Neuronal stem cell (in vitro differentiated cells): Measurements from ENCODE around the gene CSGALNACT2.
A peak's percentile ranks its signal among the peaks of the same experiment; 100 is the strongest.

ENCODE experiments used
- DNase-seq: peaks from one replicate; pipeline ENCODE4 v3.0.0-alpha.2; 2013; ENCODE audit warnings: low spot score
- H2AFZ ChIP-seq: one replicate; pipeline ENCODE4 v1.6.1; 2013; ENCODE audit warnings: mild to moderate bottlenecking, low read length, inconsistent platforms
- H2AK5ac ChIP-seq: 2 replicates; pipeline ENCODE4 v1.6.1; 2013; ENCODE audit warnings: low read depth, mild to moderate bottlenecking, inconsistent platforms, low read length, moderate library complexity, mixed read lengths
- H2BK120ac ChIP-seq: 2 replicates; pipeline ENCODE4 v1.6.1; 2013; ENCODE audit warnings: low read depth, mild to moderate bottlenecking, inconsistent platforms, low read length, moderate library complexity, mixed read lengths
- H2BK12ac ChIP-seq: one replicate; pipeline ENCODE4 v1.6.1; 2013; ENCODE audit warnings: low read length, inconsistent platforms
- H2BK15ac ChIP-seq: 2 replicates; pipeline ENCODE4 v1.6.1; 2013; ENCODE audit warnings: mild to moderate bottlenecking, low read length, inconsistent platforms, mixed read lengths
- H2BK5ac ChIP-seq: one replicate; pipeline ENCODE4 v1.6.1; 2013; ENCODE audit warnings: inconsistent platforms, mild to moderate bottlenecking, low read length, moderate library complexity
- H3K14ac ChIP-seq: one replicate; pipeline ENCODE4 v1.6.1; 2013; ENCODE audit warnings: low read length, inconsistent platforms
- H3K18ac ChIP-seq: 2 replicates; pipeline ENCODE4 v1.6.1; 2013; ENCODE audit warnings: low read length, inconsistent platforms
- H3K23ac ChIP-seq: 2 replicates; pipeline ENCODE4 v1.6.1; 2013; ENCODE audit warnings: low read depth, mild to moderate bottlenecking, mixed read lengths, low read length, inconsistent platforms; ENCODE audit not compliant: poor library complexity
- H3K27ac ChIP-seq: replicated peaks from 3 replicates; pipeline ENCODE4 v1.5.1; 2013; ENCODE audit warnings: low read length, inconsistent platforms
- H3K27me3 ChIP-seq, 3 experiments: 2 replicates each; pipeline ENCODE4 v1.6.1; 2013; ENCODE audit warnings: low read length in 3 of 3, mild to moderate bottlenecking in 2 of 3, inconsistent platforms in 1 of 3, low read depth in 1 of 3, mixed read lengths in 1 of 3, moderate library complexity in 1 of 3; ENCODE audit not compliant: control insufficient read depth in 3 of 3, insufficient read depth in 3 of 3
- H3K36me3 ChIP-seq, 2 donors: replicated peaks in 1 of 2; 2 replicates each; pipeline ENCODE4 v1.6.1; 2013; ENCODE audit warnings: low read length in 2 of 2; ENCODE audit not compliant: control insufficient read depth in 2 of 2, insufficient read depth in 2 of 2
- H3K4ac ChIP-seq: 2 replicates; pipeline ENCODE4 v1.6.1; 2013; ENCODE audit warnings: inconsistent platforms, mild to moderate bottlenecking, low read length, moderate library complexity
- H3K4me1 ChIP-seq, 2 donors: 1 replicate in 1 of 2; 2 replicates in 1 of 2; pipeline ENCODE4 v1.6.1; 2013; ENCODE audit warnings: low read length in 2 of 2, low read depth in 1 of 2; ENCODE audit not compliant: control insufficient read depth in 2 of 2, insufficient read depth in 1 of 2
- H3K4me2 ChIP-seq: one replicate; pipeline ENCODE4 v1.6.1; 2013; ENCODE audit warnings: mild to moderate bottlenecking, low read length, inconsistent platforms; ENCODE audit not compliant: insufficient read depth, poor library complexity, severe bottlenecking
- H3K4me3 ChIP-seq, 2 donors: 2 replicates each; pipeline ENCODE4 v1.5.1; 2013; ENCODE audit warnings: low read length in 2 of 2, mild to moderate bottlenecking in 2 of 2, inconsistent platforms in 1 of 2, moderate library complexity in 1 of 2
- H3K79me1 ChIP-seq: one replicate; pipeline ENCODE4 v1.6.1; 2013; ENCODE audit warnings: low read depth, mild to moderate bottlenecking, inconsistent platforms, low read length, moderate library complexity
- H3K9ac ChIP-seq: one replicate; pipeline ENCODE4 v1.6.1; 2013; ENCODE audit warnings: mild to moderate bottlenecking, low read depth, low read length, inconsistent platforms; ENCODE audit not compliant: poor library complexity
- H3K9me3 ChIP-seq, 2 donors: replicated peaks in 1 of 2; 2 replicates each; pipeline versions ENCODE3 to v1.6.1; 2013; ENCODE audit warnings: low read length in 2 of 2, mild to moderate bottlenecking in 2 of 2, inconsistent platforms in 1 of 2, low read depth in 1 of 2, mixed read lengths in 1 of 2, moderate library complexity in 1 of 2; ENCODE audit not compliant: control insufficient read depth in 2 of 2, insufficient read depth in 1 of 2
- H4K8ac ChIP-seq: one replicate; pipeline ENCODE4 v1.6.1; 2013; ENCODE audit warnings: low read depth, mild to moderate bottlenecking, inconsistent platforms, low read length, moderate library complexity
- H4K91ac ChIP-seq: one replicate; pipeline ENCODE4 v1.6.1; 2013; ENCODE audit warnings: low read length, low read depth, mild to moderate bottlenecking, inconsistent platforms; ENCODE audit not compliant: poor library complexity
- WGBS, 2 donors: extraction: QIAGEN DNeasy Blood & Tissue Kit; methylation state at CpG; one replicate each; pipeline ENCODE4 v1.1.7; 2013; ENCODE audit warnings: missing lambda C conversion rate in 2 of 2, mixed read lengths in 1 of 2; ENCODE audit not compliant: insufficient read length in 2 of 2, insufficient replicate concordance in 1 of 2; ENCODE audit errors: extremely low coverage in 2 of 2; 5-methylcytosine and 5-hydroxymethylcytosine counted together

Gene CSGALNACT2

DNA sequence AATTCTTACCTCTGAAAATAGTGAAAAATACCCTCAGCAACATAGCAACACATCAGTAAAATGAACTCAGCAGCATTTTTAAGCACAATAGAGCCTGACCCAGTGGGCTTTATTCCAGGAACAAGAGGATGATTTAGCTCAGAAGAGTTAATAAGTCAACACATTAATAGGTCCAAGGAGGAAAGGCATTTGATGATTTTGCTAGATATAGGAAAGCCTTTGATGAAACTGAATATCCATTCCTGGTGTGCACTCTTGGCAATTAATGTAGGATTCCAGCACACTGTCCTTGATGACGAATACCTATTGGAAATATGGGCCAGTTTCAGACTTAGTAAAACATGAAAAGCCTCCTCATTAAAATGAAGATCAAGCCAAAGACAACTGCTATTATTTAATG is 86.1 kb downstream of the CSGALNACT2 start:
- H4K8ac ChIP-seq, result no peak overlapping the region

DNA sequence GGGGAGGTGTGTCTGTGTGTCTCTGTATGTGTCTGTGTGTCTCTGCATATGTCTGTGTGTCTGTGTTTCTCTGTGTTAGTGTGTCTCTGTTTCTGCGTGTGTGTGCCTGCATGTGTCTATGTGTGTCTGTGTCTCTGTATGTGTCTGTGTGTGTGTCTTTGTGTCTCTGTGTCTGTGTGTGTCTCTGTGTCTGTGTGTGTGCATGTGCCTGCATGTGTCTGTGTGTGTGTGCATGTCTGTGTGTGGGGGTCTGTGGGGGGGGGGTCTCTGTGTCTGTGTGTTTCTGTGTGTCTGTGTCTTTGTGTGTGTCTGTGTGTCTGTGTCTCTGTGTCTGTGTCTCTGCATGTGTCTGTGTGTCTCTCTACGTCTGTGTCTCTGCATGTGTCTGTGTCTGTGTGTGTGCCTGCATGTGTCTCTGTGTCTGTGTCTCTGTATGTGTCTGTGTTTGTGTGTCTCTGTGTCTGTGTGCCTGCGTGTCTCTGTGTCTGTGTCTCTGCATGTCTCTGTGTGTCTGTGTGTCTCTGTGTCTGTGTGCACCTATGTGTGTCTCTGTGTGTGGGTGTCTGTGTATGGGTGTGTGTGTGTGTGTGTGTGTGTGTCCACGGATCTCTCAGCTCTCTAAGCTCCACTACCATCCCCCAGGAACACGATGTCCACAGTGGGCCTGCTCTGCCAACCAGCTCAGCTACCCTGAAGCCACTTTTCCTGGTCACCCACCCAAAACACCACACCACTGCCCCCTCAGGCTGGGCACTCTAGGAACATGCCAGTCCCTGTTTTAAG is 87.0 kb downstream of the CSGALNACT2 start:
- peak overlapping the region; percentile 1 for H2BK12ac ChIP-seq
- no CpG with 5 or more reads among the region's 5 CpGs for WGBS, 2 donors
- no peak overlapping the region for H3K9ac ChIP-seq
- no peak overlapping the region for H3K27ac ChIP-seq
- no peak overlapping the region for H2AK5ac ChIP-seq
- H3K4ac ChIP-seq, result no peak overlapping the region
- peaks cover 1% of the 10 kb centered on the region for H3K79me1 ChIP-seq
- no peak for DNase-seq
- H3K23ac ChIP-seq, result no peak overlapping the region
- no peak overlapping the region for H2BK15ac ChIP-seq
- no peak overlapping the region for H3K4me2 ChIP-seq
- H2BK5ac ChIP-seq, result no peak overlapping the region
- H2AFZ ChIP-seq, result no peak overlapping the region
- no peaks in the 10 kb centered on the region for H3K36me3 ChIP-seq
- no peak overlapping the region for H4K8ac ChIP-seq
- H3K4me3 ChIP-seq, result peak overlapping the region in 1 of 2 donors; percentile 60
- H3K9me3 ChIP-seq, result no peaks in the 10 kb centered on the region
- H3K4me1 ChIP-seq, result peaks cover 0 to 6% of the 10 kb centered on the region in 2 donors
- no peak overlapping the region for H3K18ac ChIP-seq
- H3K14ac ChIP-seq, result no peak overlapping the region
- H3K27me3 ChIP-seq, result peaks cover 10 to 55% (median 32%) of the 10 kb centered on the region in 3 experiments
- H2BK120ac ChIP-seq, result no peak overlapping the region
- H4K91ac ChIP-seq, result no peak overlapping the region

More for the DNA sequence above, 86.1 kb downstream of the CSGALNACT2 start:
- no CpG with 5 or more reads among the region's 1 CpG for WGBS, 2 donors
- H3K4me2 ChIP-seq, result no peak overlapping the region
- H3K79me1 ChIP-seq, result peaks cover 1% of the 10 kb centered on the region
- no peaks in the 10 kb centered on the region for H3K36me3 ChIP-seq
- no peak overlapping the region for H2AK5ac ChIP-seq
- no peaks in the 10 kb centered on the region for H3K9me3 ChIP-seq
- H3K27ac ChIP-seq, result no peak overlapping the region
- no peak overlapping the region for H3K9ac ChIP-seq
- H3K4me1 ChIP-seq, result peaks cover 0 to 3% of the 10 kb centered on the region in 2 donors
- peaks cover 6 to 47% (median 24%) of the 10 kb centered on the region in 3 experiments for H3K27me3 ChIP-seq
- no peak overlapping the region for H3K4me3 ChIP-seq
- H3K23ac ChIP-seq, result no peak overlapping the region
- H2BK15ac ChIP-seq, result no peak overlapping the region
- H3K18ac ChIP-seq, result no peak overlapping the region
- no peak overlapping the region for H2BK120ac ChIP-seq
- no peak overlapping the region for H3K4ac ChIP-seq
- H2AFZ ChIP-seq, result no peak overlapping the region
- no peak for DNase-seq
- H4K91ac ChIP-seq, result no peak overlapping the region
- no peak overlapping the region for H3K14ac ChIP-seq
- no peak overlapping the region for H2BK12ac ChIP-seq
- no peak overlapping the region for H2BK5ac ChIP-seq

DNA sequence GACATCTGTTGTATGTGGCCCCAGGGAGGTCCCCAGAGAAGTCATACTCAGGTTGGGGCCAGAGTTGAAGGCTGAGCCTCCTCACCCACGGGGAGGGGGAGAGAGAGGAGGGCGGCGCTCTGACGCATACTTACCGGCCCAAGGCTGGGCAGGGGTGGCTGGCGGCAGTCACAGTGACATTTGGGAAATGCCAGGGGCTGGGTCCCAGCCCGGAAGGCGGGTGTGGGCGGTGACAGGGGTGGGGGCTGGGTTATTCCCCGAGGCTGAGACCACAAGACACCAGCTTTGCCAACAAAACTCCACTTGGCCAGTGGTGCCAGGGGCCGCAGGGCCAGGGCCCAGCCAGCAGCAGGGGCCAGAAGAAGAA is 87.5 kb downstream of the CSGALNACT2 start:
- no peak overlapping the region for H3K4ac ChIP-seq
- no peak overlapping the region for H3K4me2 ChIP-seq
- peaks cover 1% of the 10 kb centered on the region for H3K79me1 ChIP-seq
- no peak for DNase-seq
- no peak overlapping the region for H3K18ac ChIP-seq
- no peak overlapping the region for H4K91ac ChIP-seq
- no peak overlapping the region for H2AFZ ChIP-seq
- H3K23ac ChIP-seq, result no peak overlapping the region
- H2BK5ac ChIP-seq, result no peak overlapping the region
- no peak overlapping the region for H3K4me3 ChIP-seq
- H2BK12ac ChIP-seq, result no peak overlapping the region
- no peak overlapping the region for H4K8ac ChIP-seq
- no peaks in the 10 kb centered on the region for H3K9me3 ChIP-seq
- no peak overlapping the region for H2BK120ac ChIP-seq
- H2BK15ac ChIP-seq, result no peak overlapping the region
- peaks cover 15 to 61% (median 38%) of the 10 kb centered on the region in 3 experiments for H3K27me3 ChIP-seq
- H3K9ac ChIP-seq, result no peak overlapping the region
- no peaks in the 10 kb centered on the region for H3K36me3 ChIP-seq
- WGBS, 2 donors, result no CpG with 5 or more reads among the region's 11 CpGs
- no peak overlapping the region for H3K27ac ChIP-seq
- peaks cover 0 to 7% of the 10 kb centered on the region in 2 donors for H3K4me1 ChIP-seq
- H2AK5ac ChIP-seq, result no peak overlapping the region
- H3K14ac ChIP-seq, result no peak overlapping the region

DNA sequence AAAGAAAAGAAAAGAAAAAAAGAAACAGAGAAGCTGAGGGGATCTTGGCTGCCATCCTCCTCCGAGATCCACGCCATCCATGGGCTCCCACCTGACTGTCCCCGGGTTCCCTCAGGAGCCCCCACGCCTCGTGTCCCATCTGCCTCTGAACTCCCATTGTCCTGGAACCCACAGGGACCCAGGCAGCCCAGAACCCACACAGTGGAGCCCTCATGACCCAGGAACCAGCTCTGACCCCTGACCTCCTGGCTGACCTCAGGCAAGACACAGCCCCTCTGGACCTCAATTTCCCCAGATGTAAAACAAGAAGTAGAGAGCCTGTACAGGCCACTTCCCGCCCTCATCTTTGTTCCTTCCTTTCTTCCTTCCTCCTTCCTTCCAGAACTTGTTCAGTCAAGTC is 88.2 kb downstream of the CSGALNACT2 start:
- WGBS, 2 donors, result no CpG with 5 or more reads among the region's 6 CpGs
- Histone ChIP-seq H3K4me1 (peaks cover 0 to 7% of the 10 kb centered on the region in 2 donors), H2BK15ac (no peak overlapping the region), H3K36me3 (no peaks in the 10 kb centered on the region), H2BK5ac (no peak overlapping the region), H3K4me2 (no peak overlapping the region), H2BK12ac (no peak overlapping the region), H4K8ac (no peak overlapping the region), H2BK120ac (no peak overlapping the region), H3K18ac (no peak overlapping the region), H3K14ac (no peak overlapping the region), H2AK5ac (no peak overlapping the region), H2AFZ (no peak overlapping the region), H3K23ac (no peak overlapping the region), H3K4me3 (no peak overlapping the region), H3K9me3 (no peaks in the 10 kb centered on the region), H3K9ac (no peak overlapping the region), H3K27me3 (peaks cover 15 to 65% (median 45%) of the 10 kb centered on the region in 3 experiments), H4K91ac (no peak overlapping the region), H3K4ac (no peak overlapping the region), H3K79me1 (peaks cover 1% of the 10 kb centered on the region), H3K27ac (no peak overlapping the region)
- DNase-seq, result no peak
